Activated naive CD4-positive, alpha-beta T cell treated with anti-CD3 and anti-CD28 coated beads for 36 hours (primary cell): ENCODE measurements around the gene IQCM. TPM values are rescaled to one million over a fixed set of nuclear protein-coding genes. Genes with fewer than 3 reads are reported as not detected.

ENCODE experiments used
- CTCF ChIA-PET: fragments of 350-600 bp; sonication (Branson Sonifier 250); formaldehyde crosslinking; loops from one replicate; lab custom pipeline; 2021; ENCODE audit warnings: antibody characterized with exemption; lab: Charles Lee
- DNase-seq: peaks from one replicate; pipeline ENCODE4 v3.0.0-alpha.2; 2020
- H3K27ac Mint-ChIP-seq: one replicate; pipeline ENCODE4 v1.8.0; 2021; ENCODE audit warnings: mild to moderate bottlenecking, mixed read lengths
- H3K27me3 Mint-ChIP-seq: one replicate; pipeline ENCODE4 v1.8.0; 2021; ENCODE audit warnings: low read depth, mixed read lengths
- H3K36me3 Mint-ChIP-seq: one replicate; pipeline ENCODE4 v1.8.0; 2021; ENCODE audit warnings: low read depth, mixed read lengths
- H3K4me1 Mint-ChIP-seq: one replicate; pipeline ENCODE4 v1.8.0; 2021; ENCODE audit warnings: low read depth, mixed read lengths
- H3K4me3 Mint-ChIP-seq: one replicate; pipeline ENCODE4 v1.8.0; 2021; ENCODE audit warnings: mild to moderate bottlenecking, moderate library complexity, mixed read lengths
- H3K9me3 Mint-ChIP-seq: one replicate; pipeline ENCODE4 v1.8.0; 2021; ENCODE audit warnings: mixed read lengths
- intact Hi-C: fragments of 100-400 bp; cut with micrococcal nuclease; formaldehyde crosslinking; loops from one replicate; pipeline ENCODE4 v1.15.1; 2023
- total RNA-seq, 2 experiments: library from RNA; stranded (reverse); gene quantifications; one replicate each; pipeline ENCODE4 v1.2.3, GENCODE V29; 2021

The IQCM gene
- total RNA-seq, 2 experiments from 2014 or later = not detected

DNA sequence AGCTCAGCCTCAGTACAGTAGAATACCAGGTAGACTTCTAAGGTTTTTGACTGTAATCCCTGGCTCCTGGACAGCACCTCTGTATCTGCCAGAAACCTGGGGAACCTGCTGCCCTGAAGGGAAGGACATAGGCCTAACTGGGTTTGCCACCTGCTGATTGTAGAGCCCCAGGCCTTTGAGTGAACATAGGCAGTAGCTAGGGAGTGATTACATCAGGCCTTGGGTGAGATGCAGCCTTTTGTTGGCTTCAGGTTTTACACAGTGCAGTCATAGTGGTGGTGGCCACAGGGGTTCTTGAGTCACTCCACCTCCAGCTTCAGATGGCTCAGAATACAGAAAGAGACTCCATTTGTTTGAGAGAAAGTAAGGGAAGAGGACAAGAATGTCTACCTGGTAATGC is 19.3 kb downstream of the IQCM start:
- DNase-seq = no peak
- intact Hi-C loops = no loop called here
- no peaks in the 10 kb centered on the region for H3K36me3 Mint-ChIP-seq
- H3K4me3 Mint-ChIP-seq = no peak overlapping the region
- H3K27ac Mint-ChIP-seq = no peak overlapping the region
- H3K4me1 Mint-ChIP-seq = no peaks in the 10 kb centered on the region
- CTCF ChIA-PET = no interaction called here
- no peaks in the 10 kb centered on the region for H3K27me3 Mint-ChIP-seq
- H3K9me3 Mint-ChIP-seq = no peaks in the 10 kb centered on the region

DNA sequence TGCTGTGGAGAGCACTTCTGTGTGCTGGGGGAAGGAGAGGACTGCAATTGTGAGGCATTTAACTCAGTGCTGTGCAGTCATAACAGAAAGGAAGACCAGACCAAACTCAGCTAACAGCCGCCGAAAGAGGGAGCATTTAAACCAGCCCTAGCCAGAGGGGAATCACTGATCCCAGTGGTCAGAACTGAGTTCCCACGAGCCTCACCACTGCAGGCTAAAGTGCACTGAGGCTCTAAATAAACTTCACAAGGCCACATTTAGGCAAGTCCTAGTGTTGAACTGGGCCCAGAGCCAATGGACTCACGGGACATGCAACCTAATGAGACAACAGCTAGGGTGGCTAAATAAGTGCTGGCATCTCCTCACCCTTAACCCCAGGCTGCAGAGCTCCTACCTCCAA is 20.4 kb downstream of the IQCM start:
- Mint-ChIP-seq H3K36me3 (no peaks in the 10 kb centered on the region), H3K27me3 (no peaks in the 10 kb centered on the region), H3K4me3 (no peak overlapping the region), H3K27ac (no peak overlapping the region), H3K4me1 (no peaks in the 10 kb centered on the region), H3K9me3 (no peaks in the 10 kb centered on the region)
- DNase-seq = no peak
- intact Hi-C loops = no loop called here
- CTCF ChIA-PET = no interaction called here

DNA sequence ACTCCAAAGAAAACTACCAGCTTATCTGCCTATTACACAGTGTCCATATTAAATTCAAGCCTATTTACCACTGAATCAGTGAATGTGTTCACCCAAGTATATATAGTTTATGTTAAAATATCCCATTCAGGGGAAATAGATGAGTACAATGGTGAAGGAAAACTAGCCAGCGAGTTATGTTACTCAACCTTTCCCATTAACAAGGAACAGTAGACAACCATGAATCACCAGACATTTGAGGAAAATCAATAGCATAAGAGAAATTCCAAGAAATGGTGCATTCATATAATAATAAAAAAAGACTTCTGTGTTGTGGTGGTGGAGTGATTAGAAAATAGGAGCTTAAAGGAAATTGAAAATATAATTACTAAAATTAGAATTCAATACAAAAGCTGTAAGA is 21.3 kb downstream of the IQCM start:
- CTCF ChIA-PET = no interaction called here
- no peak overlapping the region for H3K4me3 Mint-ChIP-seq
- DNase-seq = no peak
- no peaks in the 10 kb centered on the region for H3K9me3 Mint-ChIP-seq
- H3K27ac Mint-ChIP-seq = no peak overlapping the region
- H3K27me3 Mint-ChIP-seq = no peaks in the 10 kb centered on the region
- no peaks in the 10 kb centered on the region for H3K4me1 Mint-ChIP-seq
- intact Hi-C loops = no loop called here
- no peaks in the 10 kb centered on the region for H3K36me3 Mint-ChIP-seq

DNA sequence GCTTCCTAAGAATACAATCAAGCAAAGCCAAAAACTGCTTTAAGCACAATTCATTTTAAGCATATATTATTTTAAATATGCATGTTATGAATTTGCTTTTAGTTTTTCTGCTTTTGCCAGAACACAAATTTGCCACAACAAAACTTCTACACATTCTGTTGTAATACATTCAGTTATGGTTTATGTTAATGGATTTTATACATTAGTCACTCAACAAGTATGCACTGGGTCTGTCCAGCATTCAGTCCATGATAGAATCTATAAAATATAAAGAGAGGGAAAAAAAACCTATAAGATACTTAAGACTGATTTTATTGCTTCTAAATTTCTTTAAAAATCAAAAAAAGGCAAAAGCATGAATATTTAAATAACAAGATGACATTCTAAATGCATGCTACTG is 22.2 kb downstream of the IQCM start:
- Mint-ChIP-seq H3K9me3 (no peaks in the 10 kb centered on the region), H3K4me3 (no peak overlapping the region), H3K36me3 (no peaks in the 10 kb centered on the region), H3K4me1 (no peaks in the 10 kb centered on the region), H3K27ac (no peak overlapping the region), H3K27me3 (no peaks in the 10 kb centered on the region)
- CTCF ChIA-PET = no interaction called here
- intact Hi-C loops = no loop called here
- no peak for DNase-seq

DNA sequence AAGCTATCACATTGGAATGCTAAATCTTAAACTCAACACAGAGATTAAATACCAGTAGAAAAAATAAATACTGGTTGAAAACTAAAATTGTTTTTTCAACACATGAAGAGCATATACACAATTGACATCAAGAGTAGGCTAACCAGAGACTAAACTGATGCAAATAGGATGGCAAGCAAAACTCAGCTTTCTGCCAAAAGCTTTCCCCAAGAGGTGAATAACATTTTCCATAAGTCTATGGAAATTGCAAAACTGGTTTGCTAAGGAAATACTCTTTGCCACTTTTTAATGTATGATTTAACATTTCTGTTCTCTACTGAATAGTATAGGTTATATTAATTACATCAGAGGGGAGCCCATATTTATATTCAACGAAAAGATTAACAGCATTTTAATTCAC is 23.8 kb downstream of the IQCM start:
- CTCF ChIA-PET = no interaction called here
- Mint-ChIP-seq H3K9me3 (no peaks in the 10 kb centered on the region), H3K4me3 (no peak overlapping the region), H3K36me3 (no peaks in the 10 kb centered on the region), H3K27ac (no peak overlapping the region), H3K27me3 (no peaks in the 10 kb centered on the region), H3K4me1 (no peaks in the 10 kb centered on the region)
- intact Hi-C loops = no loop called here
- DNase-seq = no peak

DNA sequence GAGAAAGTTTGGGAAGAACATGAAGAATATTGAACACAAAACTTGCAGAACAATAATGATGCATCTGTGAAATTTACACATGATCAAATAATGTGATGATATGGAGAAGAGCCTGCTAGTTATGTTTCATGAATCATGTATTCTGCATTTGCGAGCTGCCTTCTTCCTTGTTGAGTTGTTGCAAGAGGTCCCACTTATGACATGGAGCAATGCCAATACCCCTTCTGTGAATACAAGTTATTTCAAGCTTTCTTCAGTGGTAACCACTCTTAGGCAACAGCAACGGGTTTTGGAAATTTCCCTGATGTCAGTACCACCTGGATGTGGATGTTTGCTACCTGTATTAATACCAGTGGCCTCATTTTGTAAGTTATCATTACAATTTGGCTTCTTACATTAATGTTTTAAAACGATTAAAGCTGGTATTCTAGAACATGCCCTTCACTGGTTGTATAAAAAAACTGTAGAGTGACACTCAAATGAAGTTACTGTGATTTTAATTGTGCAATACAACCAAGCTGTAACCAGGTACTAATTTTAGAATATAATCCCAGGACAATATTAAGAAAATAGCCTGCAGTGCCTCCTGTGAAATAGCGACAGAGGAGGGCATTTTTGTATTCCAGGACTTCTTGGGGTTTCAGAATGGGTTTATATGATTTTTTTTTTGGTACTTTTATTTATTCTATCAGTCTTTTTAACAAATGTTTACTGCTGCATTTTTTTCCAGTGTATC is 25.3 kb downstream of the IQCM start:
- no peaks in the 10 kb centered on the region for H3K9me3 Mint-ChIP-seq
- H3K4me1 Mint-ChIP-seq = no peaks in the 10 kb centered on the region
- intact Hi-C loops = no loop called here
- CTCF ChIA-PET = no interaction called here
- H3K36me3 Mint-ChIP-seq = no peaks in the 10 kb centered on the region
- no peaks in the 10 kb centered on the region for H3K27me3 Mint-ChIP-seq
- DNase-seq = no peak
- H3K4me3 Mint-ChIP-seq = no peak overlapping the region
- no peak overlapping the region for H3K27ac Mint-ChIP-seq

DNA sequence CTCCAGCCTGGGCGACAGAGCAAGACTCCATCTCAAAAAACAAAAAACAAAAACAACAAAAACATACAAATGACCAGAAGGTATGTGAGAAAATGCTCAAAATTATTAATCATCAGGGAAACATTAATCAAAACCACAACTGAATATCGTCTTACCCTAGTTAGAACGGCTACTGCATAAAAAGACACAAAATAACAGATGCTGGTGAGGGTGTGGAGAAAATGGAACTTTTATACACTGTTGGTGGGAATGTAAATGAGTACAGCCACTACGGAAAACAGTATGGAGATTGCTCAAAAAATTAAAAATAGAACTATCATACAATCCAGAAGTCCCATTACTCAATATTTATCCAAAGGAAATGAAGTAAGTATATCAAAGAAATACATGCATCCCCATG is 27.3 kb downstream of the IQCM start:
- H3K9me3 Mint-ChIP-seq = no peaks in the 10 kb centered on the region
- no peak overlapping the region for H3K27ac Mint-ChIP-seq
- no peak overlapping the region for H3K4me3 Mint-ChIP-seq
- H3K36me3 Mint-ChIP-seq = no peaks in the 10 kb centered on the region
- no peaks in the 10 kb centered on the region for H3K27me3 Mint-ChIP-seq
- intact Hi-C loops = no loop called here
- no peaks in the 10 kb centered on the region for H3K4me1 Mint-ChIP-seq
- DNase-seq = no peak
- CTCF ChIA-PET = no interaction called here

DNA sequence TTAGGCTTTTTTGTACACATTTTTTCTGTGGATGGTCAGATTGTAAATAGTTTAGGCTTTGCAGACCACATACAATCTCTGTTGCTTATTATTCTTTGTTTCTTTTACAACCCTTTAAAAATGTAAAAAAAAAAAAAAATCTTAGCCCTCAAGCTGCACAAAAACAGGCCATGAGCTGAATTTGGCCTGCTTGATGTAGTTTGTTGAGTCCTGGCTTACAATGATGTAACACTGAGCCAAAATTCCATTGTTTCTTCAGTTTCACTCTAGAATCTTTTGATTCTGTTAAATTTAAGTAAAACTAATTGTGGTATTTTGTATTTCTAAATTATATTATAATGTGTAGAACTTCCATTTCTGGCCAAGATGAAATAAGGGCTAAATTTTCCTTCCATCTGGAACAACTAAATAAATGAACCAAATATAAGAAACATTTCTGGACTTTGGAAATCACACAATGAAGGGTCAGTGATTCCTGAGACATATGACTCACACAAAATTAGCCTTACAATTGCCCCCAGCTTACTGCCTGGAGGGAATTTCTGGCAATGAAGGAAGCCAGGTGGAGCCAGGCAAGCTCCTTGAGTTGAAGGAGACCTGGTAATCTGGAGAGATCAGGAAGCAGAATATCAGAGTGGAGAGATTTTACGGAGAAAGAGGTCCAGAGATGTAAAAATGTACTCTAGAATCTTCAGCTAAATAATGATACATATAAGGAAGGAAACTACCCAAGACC is 29.8 kb downstream of the IQCM start:
- Mint-ChIP-seq H3K4me1 (no peaks in the 10 kb centered on the region), H3K27me3 (no peaks in the 10 kb centered on the region), H3K4me3 (no peak overlapping the region), H3K27ac (no peak overlapping the region), H3K9me3 (no peaks in the 10 kb centered on the region), H3K36me3 (no peaks in the 10 kb centered on the region)
- CTCF ChIA-PET = no interaction called here
- no peak for DNase-seq
- intact Hi-C loops = no loop called here

DNA sequence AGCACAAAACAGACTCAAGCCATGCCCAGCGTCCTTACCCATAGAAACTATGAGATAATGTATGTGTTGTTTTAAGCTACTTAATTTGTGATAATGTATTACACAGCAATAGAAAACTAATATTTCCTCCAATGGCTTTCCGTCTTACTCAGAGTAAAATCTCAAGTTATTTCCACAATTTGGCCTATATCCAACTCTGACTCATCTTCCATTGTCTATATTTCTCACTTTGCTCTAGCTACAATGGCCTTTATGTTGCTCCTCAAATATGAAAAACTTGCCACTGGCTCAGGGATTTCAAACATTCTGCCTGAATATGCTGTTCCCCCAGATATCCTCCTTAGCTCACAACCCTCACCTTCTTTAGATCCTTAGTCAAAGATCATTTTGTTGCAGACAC is 31.6 kb downstream of the IQCM start:
- Mint-ChIP-seq H3K36me3 (no peaks in the 10 kb centered on the region), H3K27me3 (no peaks in the 10 kb centered on the region), H3K27ac (no peak overlapping the region), H3K4me1 (no peaks in the 10 kb centered on the region), H3K4me3 (no peak overlapping the region), H3K9me3 (no peaks in the 10 kb centered on the region)
- DNase-seq = no peak
- CTCF ChIA-PET = no interaction called here
- intact Hi-C loops = no loop called here

DNA sequence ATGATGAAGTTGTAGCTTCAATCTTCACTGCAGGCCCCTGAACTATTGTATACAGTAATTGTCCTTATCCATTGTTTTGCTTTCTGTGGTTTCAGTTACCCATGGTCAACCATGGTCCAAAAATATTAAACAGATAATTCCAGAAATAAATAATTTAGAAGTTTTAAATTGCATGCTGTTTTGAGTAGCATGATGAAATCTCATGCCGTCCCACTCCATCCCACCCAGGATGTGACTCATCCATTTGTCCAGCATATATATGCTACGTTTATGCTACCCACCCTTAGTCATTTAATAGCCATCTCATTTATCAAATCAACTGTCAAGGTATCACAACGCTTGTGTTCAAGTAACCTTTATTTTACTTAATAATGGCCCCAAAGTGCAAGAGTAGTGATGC is 34.5 kb downstream of the IQCM start:
- no peaks in the 10 kb centered on the region for H3K36me3 Mint-ChIP-seq
- intact Hi-C loops = no loop called here
- no peaks in the 10 kb centered on the region for H3K27me3 Mint-ChIP-seq
- CTCF ChIA-PET = no interaction called here
- H3K4me3 Mint-ChIP-seq = no peak overlapping the region
- H3K27ac Mint-ChIP-seq = no peak overlapping the region
- no peaks in the 10 kb centered on the region for H3K9me3 Mint-ChIP-seq
- DNase-seq = no peak
- H3K4me1 Mint-ChIP-seq = no peaks in the 10 kb centered on the region

DNA sequence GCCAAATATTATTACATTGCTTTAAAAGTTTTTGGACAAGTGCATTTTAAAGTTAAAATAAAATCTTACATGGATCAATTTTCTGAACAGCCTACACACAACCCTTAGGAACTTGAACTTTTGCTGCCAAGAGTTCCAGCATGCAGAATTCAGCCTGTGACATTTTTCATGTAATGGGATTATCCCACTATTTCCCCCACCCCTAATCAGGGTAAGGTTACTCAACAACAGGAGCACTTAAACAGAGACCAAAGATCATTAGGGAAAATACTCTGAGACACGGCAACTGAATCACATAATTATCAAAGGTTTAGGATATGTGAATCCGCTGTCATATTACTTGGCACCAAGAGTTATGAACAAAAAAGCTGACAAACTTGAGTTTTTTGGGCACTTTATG is 47.2 kb downstream of the IQCM start:
- no peaks in the 10 kb centered on the region for H3K36me3 Mint-ChIP-seq
- H3K27me3 Mint-ChIP-seq = no peaks in the 10 kb centered on the region
- CTCF ChIA-PET = no interaction called here
- intact Hi-C loops = no loop called here
- H3K9me3 Mint-ChIP-seq = peaks cover 3% of the 10 kb centered on the region
- no peaks in the 10 kb centered on the region for H3K4me1 Mint-ChIP-seq
- no peak overlapping the region for H3K27ac Mint-ChIP-seq
- H3K4me3 Mint-ChIP-seq = no peak overlapping the region
- DNase-seq = no peak

DNA sequence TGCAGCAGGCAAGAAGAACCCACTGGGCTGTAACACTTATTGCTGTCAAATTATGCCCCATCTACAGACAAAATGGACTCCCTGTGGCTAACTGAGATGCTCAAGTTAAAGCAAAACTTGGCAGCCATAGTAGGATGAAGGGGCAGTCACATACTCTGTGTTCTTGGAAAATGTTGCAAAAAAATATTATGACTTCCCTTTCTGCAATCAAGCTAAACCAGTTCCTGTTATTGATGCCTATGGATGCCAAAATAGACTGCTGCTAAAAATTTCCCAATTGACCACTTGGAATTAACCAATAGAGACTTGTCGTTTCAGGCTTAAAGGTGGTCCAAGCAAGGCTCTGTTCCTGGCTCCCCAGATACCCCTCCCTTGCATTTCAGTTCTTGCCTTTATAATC is 49.5 kb downstream of the IQCM start:
- no peaks in the 10 kb centered on the region for H3K27me3 Mint-ChIP-seq
- no peaks in the 10 kb centered on the region for H3K36me3 Mint-ChIP-seq
- no peaks in the 10 kb centered on the region for H3K4me1 Mint-ChIP-seq
- DNase-seq = no peak
- peaks cover 3% of the 10 kb centered on the region for H3K9me3 Mint-ChIP-seq
- intact Hi-C loops = no loop called here
- H3K27ac Mint-ChIP-seq = no peak overlapping the region
- CTCF ChIA-PET = no interaction called here
- H3K4me3 Mint-ChIP-seq = no peak overlapping the region

DNA sequence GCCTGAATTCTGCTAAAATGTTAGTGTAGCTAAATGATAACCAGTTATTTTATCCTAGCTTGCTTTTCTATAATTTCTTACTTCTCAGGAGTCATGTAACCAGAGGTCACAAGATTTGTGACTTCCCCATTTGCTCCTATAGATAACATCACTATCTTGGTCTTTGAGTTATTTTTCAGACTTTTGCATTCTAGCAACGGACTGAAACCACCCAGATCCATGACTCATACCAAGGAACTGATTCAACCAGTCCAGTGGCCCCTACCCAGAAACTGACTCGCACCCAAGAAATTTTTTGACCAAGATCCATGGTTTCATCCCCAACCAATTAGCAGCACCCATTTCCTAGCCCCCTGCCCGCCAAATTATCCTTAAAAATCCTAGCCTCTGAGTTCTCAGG is 50.0 kb downstream of the IQCM start:
- DNase-seq = no peak
- intact Hi-C loops = no loop called here
- Mint-ChIP-seq H3K4me1 (no peaks in the 10 kb centered on the region), H3K4me3 (no peak overlapping the region), H3K36me3 (no peaks in the 10 kb centered on the region), H3K27ac (no peak overlapping the region), H3K27me3 (no peaks in the 10 kb centered on the region), H3K9me3 (peaks cover 3% of the 10 kb centered on the region)
- CTCF ChIA-PET = no interaction called here
